Gastroesophageal sphincter (tissue), 4 donors: Measurements from ENCODE around the gene NFKB1. TPM values are rescaled to one million over a fixed set of nuclear protein-coding genes. Genes with fewer than 3 reads are reported as not detected.
A peak's percentile ranks its signal among the peaks of the same experiment; 100 is the strongest.

Experiments used
- ATAC-seq: fragments of 150-250 bp; one replicate; pipeline ENCODE4 v1.9.1; 2016; ENCODE audit warnings: mild to moderate bottlenecking, moderate library complexity
- H3K27ac ChIP-seq, 4 donors: fragments of 200-600 bp; sonication (generic) in 3 of 4; 1 replicate in 3 of 4; 2 replicates in 1 of 4; pipeline ENCODE4 v1.5.1; 2016 to 2019
- H3K27me3 ChIP-seq: fragments of 200-600 bp; sonication (generic); one replicate; pipeline ENCODE4 v1.5.1; 2019
- H3K36me3 ChIP-seq, 2 donors: fragments of 200-600 bp; sonication (generic); one replicate each; pipeline ENCODE4 v1.5.1; 2019; ENCODE audit warnings: control low read depth in 1 of 2
- H3K4me1 ChIP-seq, 3 donors: fragments of 200-600 bp; sonication (generic); 1 replicate in 2 of 3; 2 replicates in 1 of 3; pipeline ENCODE4 v1.5.1; 2016 to 2019; ENCODE audit warnings: control low read depth in 2 of 3
- H3K4me3 ChIP-seq, 2 donors: fragments of 200-600 bp; sonication (generic); one replicate each; pipeline ENCODE4 v1.5.1; 2019; ENCODE audit warnings: mild to moderate bottlenecking in 1 of 2, moderate library complexity in 1 of 2
- H3K9me3 ChIP-seq, 3 donors: fragments of 200-600 bp; sonication (generic); one replicate each; pipeline ENCODE4 v1.5.1; 2017 to 2019; ENCODE audit warnings: control low read depth in 2 of 3
- CTCF ChIP-seq, 4 experiments: fragments of 200-600 bp in 2 of 4; fragments of 450-650 bp in 2 of 4; sonication (generic) in 1 of 4; IDR thresholded peaks; one replicate each; pipeline ENCODE4 v1.5.1; 2017 to 2019; ENCODE audit warnings: antibody characterized with exemption in 4 of 4, mild to moderate bottlenecking in 2 of 4, moderate library complexity in 2 of 4
- EP300 ChIP-seq: sonication (generic); formaldehyde crosslinking; IDR thresholded peaks from one replicate; pipeline ENCODE4 v1.6.1; 2017; ENCODE audit warnings: antibody characterized with exemption, mild to moderate bottlenecking
- POLR2A ChIP-seq, 2 donors: fragments of 450-650 bp; IDR thresholded peaks; one replicate each; pipeline ENCODE4 v1.6.1; 2017; ENCODE audit warnings: antibody characterized with exemption in 2 of 2, mild to moderate bottlenecking in 2 of 2, moderate library complexity in 1 of 2
- POLR2AphosphoS5 ChIP-seq: sonication (generic); formaldehyde crosslinking; IDR thresholded peaks from one replicate; pipeline ENCODE4 v1.6.1; 2017; ENCODE audit warnings: antibody characterized with exemption
- WGBS, 2 donors: methylation state at CpG; one replicate each; pipeline ENCODE4 v1.1.5; 2018; ENCODE audit warnings: low coverage in 1 of 2; 5-methylcytosine and 5-hydroxymethylcytosine counted together
- total RNA-seq, 4 donors: library from RNA; depleted of rRNA; stranded (reverse); fragments of >200 nt; gene quantifications; one replicate each; pipeline ENCODE4 v1.1.0, GENCODE V29; 2016

NFKB1 gene
- total RNA-seq = 10 to 100 TPM; 27.6 to 50.1 (median 43.8) TPM

- no peak for TF ChIP-seq CTCF (IDR thresholded peaks at IDR 0.05)
- no peak for TF ChIP-seq EP300
- TF ChIP-seq POLR2AphosphoS5 = peak; percentile 49
- peak; percentile 29 to 34 for TF ChIP-seq POLR2A (IDR thresholded peaks at IDR 0.05)
- peak; percentile 68 for ATAC-seq
- WGBS, 2 donors = 0 to 2% methylated on average over 5 to 6 of the region's 63 CpGs
- Histone ChIP-seq H3K4me3 (peak within 1 kb of the TSS; percentile 44 to 92), H3K4me1 (peaks cover 3 to 58% (median 10%) of the 10 kb centered on the region in 3 donors), H3K27me3 (no peaks in the 10 kb centered on the region), H3K36me3 (no peaks in the 10 kb centered on the region), H3K9me3 (no peaks in the 10 kb centered on the region), H3K27ac (peak within 1 kb of the TSS; percentile 97 to 99 (median 98))
Observed at GRCh38 chr4:102500696-102501446, at the start of gene NFKB1. Gene NFKB1 (plus strand): TSS chr4:102501359. CDS start chr4:102525519, 24,160 bp downstream.

- Histone ChIP-seq H3K27me3 (peaks cover 3% of the 10 kb centered on the region), H3K27ac (no peak overlapping the region), H3K4me1 (peaks cover 0 to 14% (median 0%) of the 10 kb centered on the region in 3 donors), H3K4me3 (no peak overlapping the region), H3K36me3 (no peaks in the 10 kb centered on the region), H3K9me3 (no peaks in the 10 kb centered on the region)
- WGBS, 2 donors = 93 to 100% methylated on average over 1 of the region's 1 CpG
- ATAC-seq = no peak
- TF ChIP-seq EP300 = no peak
- TF ChIP-seq CTCF (IDR thresholded peaks at IDR 0.05) = no peak
- no peak for TF ChIP-seq POLR2AphosphoS5
- no peak for TF ChIP-seq POLR2A (IDR thresholded peaks at IDR 0.05)
Observed at GRCh38 chr4:102452854-102453253, 48.3 kb upstream of the NFKB1 start.

- no peak for ATAC-seq
- 79 to 100% methylated on average over 2 to 3 of the region's 3 CpGs for WGBS, 2 donors
Observed at GRCh38 chr4:102453827-102454226, 47.3 kb upstream of the NFKB1 start.

GRCh38 chr4:102454268-102454667 is 46.9 kb upstream of the NFKB1 start:
- Histone ChIP-seq H3K27ac (no peak overlapping the region), H3K27me3 (peaks cover 3% of the 10 kb centered on the region), H3K36me3 (no peaks in the 10 kb centered on the region), H3K9me3 (no peaks in the 10 kb centered on the region), H3K4me1 (peaks cover 0 to 14% (median 0%) of the 10 kb centered on the region in 3 donors), H3K4me3 (no peak overlapping the region)
- TF ChIP-seq POLR2A (IDR thresholded peaks at IDR 0.05) (no peak), CTCF (IDR thresholded peaks at IDR 0.05) (no peak), POLR2AphosphoS5 (no peak), EP300 (no peak)
- no peak for ATAC-seq
- 21 to 24% methylated on average over 1 of the region's 1 CpG for WGBS, 2 donors

More at GRCh38 chr4:102453827-102454226, 47.3 kb upstream of the NFKB1 start:
- H3K9me3 ChIP-seq = no peaks in the 10 kb centered on the region
- H3K4me3 ChIP-seq = no peak overlapping the region
- H3K27me3 ChIP-seq = peaks cover 3% of the 10 kb centered on the region
- no peaks in the 10 kb centered on the region for H3K36me3 ChIP-seq
- H3K27ac ChIP-seq = no peak overlapping the region
- TF ChIP-seq POLR2A (IDR thresholded peaks at IDR 0.05) (no peak), CTCF (IDR thresholded peaks at IDR 0.05) (no peak), EP300 (no peak), POLR2AphosphoS5 (no peak)
- peaks cover 0 to 14% (median 0%) of the 10 kb centered on the region in 3 donors for H3K4me1 ChIP-seq
